Skeletal muscle tissue (tissue), 4 donors: ENCODE data around the gene RC3H1. TPM values are rescaled to one million over a fixed set of nuclear protein-coding genes. Genes with fewer than 3 reads are reported as not detected.
"Not testable (repeated sequence)": the region's sequence is repeated elsewhere in the genome, so short reads cannot be mapped to it uniquely, and the experiment has no call there.

Experiments used
- H3K27ac ChIP-seq: one replicate; pipeline ENCODE4 v1.7.0; 2013; ENCODE audit warnings: mild to moderate bottlenecking, low read depth, low read length, inconsistent platforms
- H3K27me3 ChIP-seq, 3 donors: one replicate each; pipeline ENCODE4 v1.7.0; 2013; ENCODE audit warnings: low read length in 3 of 3; ENCODE audit not compliant: control insufficient read depth in 3 of 3, insufficient read depth in 3 of 3
- H3K36me3 ChIP-seq, 3 donors: one replicate each; pipeline ENCODE4 v1.7.0; 2013; ENCODE audit warnings: low read length in 3 of 3; ENCODE audit not compliant: control insufficient read depth in 3 of 3, insufficient read depth in 3 of 3
- H3K4me1 ChIP-seq, 3 donors: one replicate each; pipeline ENCODE4 v1.7.0; 2013; ENCODE audit warnings: low read length in 3 of 3, mild to moderate bottlenecking in 3 of 3; ENCODE audit not compliant: control insufficient read depth in 3 of 3, insufficient read depth in 3 of 3
- H3K4me3 ChIP-seq, 3 donors: one replicate each; pipeline ENCODE4 v1.7.0; 2013; ENCODE audit warnings: low read length in 3 of 3
- H3K9ac ChIP-seq, 3 donors: one replicate each; pipeline ENCODE4 v1.7.0; 2013; ENCODE audit warnings: low read length in 3 of 3, mild to moderate bottlenecking in 3 of 3, moderate library complexity in 2 of 3, low read depth in 1 of 3
- H3K9me3 ChIP-seq, 3 donors: one replicate each; pipeline ENCODE4 v1.7.0; 2013; ENCODE audit warnings: low read length in 3 of 3; ENCODE audit not compliant: control insufficient read depth in 3 of 3
- total RNA-seq: library from RNA; depleted of rRNA; stranded (reverse); fragments of >200 nt; gene quantifications from one replicate; pipeline ENCODE4 v1.2.3, GENCODE V29; 2014
- donor health status: Osteomylitis.

The RC3H1 gene
- total RNA-seq, 1 donor from 2014 or later, result 19.8 TPM

GRCh38 chr1:174005032-174005431 lies 17.1 kb downstream of the RC3H1 start:
- Histone ChIP-seq H3K9ac (no peak overlapping the region), H3K9me3 (no peaks in the 10 kb centered on the region), H3K4me1 (peaks cover 4 to 17% (median 6%) of the 10 kb centered on the region in 3 donors), H3K36me3 (no peaks in the 10 kb centered on the region), H3K4me3 (no peak overlapping the region), H3K27ac (no peak overlapping the region), H3K27me3 (no peaks in the 10 kb centered on the region)

- Histone ChIP-seq H3K27ac (no peak overlapping the region), H3K27me3 (no peaks in the 10 kb centered on the region), H3K36me3 (no peaks in the 10 kb centered on the region), H3K9ac (no peak overlapping the region), H3K4me1 (peaks cover 4 to 17% (median 6%) of the 10 kb centered on the region in 3 donors), H3K4me3 (no peak overlapping the region), H3K9me3 (no peaks in the 10 kb centered on the region)
These were observed 18.3 kb downstream of the RC3H1 start for GRCh38 chr1:174003867-174004266.

DNA sequence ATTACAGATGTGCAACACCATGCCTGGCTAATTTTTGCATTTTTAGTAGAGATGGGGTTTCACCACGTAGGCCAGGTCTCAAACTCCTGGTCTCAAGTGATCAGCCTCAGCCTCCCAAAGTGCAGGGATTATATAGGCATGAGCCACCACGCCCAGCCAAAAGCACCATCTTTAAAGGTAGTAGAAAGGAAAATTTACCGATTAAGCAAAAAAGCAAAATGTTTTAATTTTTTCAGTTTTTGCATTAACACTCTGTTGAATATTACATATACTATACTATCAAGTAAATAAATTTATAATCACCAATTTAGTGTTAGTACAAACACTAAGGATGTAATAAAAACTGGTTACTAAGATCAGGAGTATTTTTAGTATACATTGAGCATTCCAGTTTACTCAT lies 20.6 kb downstream of the RC3H1 start:
- Histone ChIP-seq H3K36me3 (peaks cover 0 to 1% (median 0%) of the 10 kb centered on the region in 3 donors), H3K4me3 (no peak overlapping the region), H3K27me3 (no peaks in the 10 kb centered on the region), H3K9me3 (no peaks in the 10 kb centered on the region), H3K4me1 (peaks cover 4 to 17% (median 6%) of the 10 kb centered on the region in 3 donors), H3K27ac (no peak overlapping the region), H3K9ac (no peak overlapping the region)

- no peaks in the 10 kb centered on the region for H3K9me3 ChIP-seq
- no peak overlapping the region for H3K9ac ChIP-seq
- peaks cover 0 to 11% (median under 1%) of the 10 kb centered on the region in 3 donors for H3K4me1 ChIP-seq
- H3K27ac ChIP-seq, result no peak overlapping the region
- H3K4me3 ChIP-seq, result no peak overlapping the region
- H3K36me3 ChIP-seq, result peaks cover 0 to 4% (median 0%) of the 10 kb centered on the region in 3 donors
- H3K27me3 ChIP-seq, result no peaks in the 10 kb centered on the region
These were observed 21.8 kb downstream of the RC3H1 start for GRCh38 chr1:174000371-174000770.

- H3K27me3 ChIP-seq, result no peaks in the 10 kb centered on the region
- H3K36me3 ChIP-seq, result peaks cover under 1 to 4% (median 1%) of the 10 kb centered on the region in 3 donors
- H3K9ac ChIP-seq, result no peak overlapping the region
- no peaks in the 10 kb centered on the region for H3K9me3 ChIP-seq
- H3K27ac ChIP-seq, result no peak overlapping the region
- H3K4me3 ChIP-seq, result no peak overlapping the region
- H3K4me1 ChIP-seq, result peaks cover 0 to 4% (median 0%) of the 10 kb centered on the region in 3 donors
These were observed 24.4 kb downstream of the RC3H1 start for GRCh38 chr1:173997791-173998190.

DNA sequence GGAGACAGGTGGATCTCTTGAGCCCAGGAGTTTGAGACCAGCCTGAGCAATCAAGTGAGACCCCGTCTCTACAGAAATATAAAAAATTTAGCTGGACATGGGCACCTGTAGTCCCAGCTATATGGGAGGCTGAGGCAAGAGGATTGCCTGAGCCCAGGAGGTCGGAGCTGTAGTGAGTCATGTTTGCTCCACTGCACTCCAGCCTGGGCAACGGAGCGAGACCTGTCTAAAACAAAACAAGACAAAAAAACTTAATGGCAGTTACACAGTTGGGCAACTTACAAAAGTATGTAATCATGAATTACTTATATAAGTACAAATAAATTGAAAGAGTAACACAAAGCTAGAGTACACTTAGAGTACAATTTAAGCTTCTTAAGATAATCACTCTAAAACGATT lies 25.2 kb downstream of the RC3H1 start:
- Histone ChIP-seq H3K4me3 (no peak overlapping the region), H3K4me1 (peaks cover 0 to 4% (median 0%) of the 10 kb centered on the region in 3 donors), H3K9ac (no peak overlapping the region), H3K27me3 (no peaks in the 10 kb centered on the region), H3K9me3 (no peaks in the 10 kb centered on the region), H3K36me3 (peaks cover 5 to 7% (median 7%) of the 10 kb centered on the region in 3 donors), H3K27ac (no peak overlapping the region)

DNA sequence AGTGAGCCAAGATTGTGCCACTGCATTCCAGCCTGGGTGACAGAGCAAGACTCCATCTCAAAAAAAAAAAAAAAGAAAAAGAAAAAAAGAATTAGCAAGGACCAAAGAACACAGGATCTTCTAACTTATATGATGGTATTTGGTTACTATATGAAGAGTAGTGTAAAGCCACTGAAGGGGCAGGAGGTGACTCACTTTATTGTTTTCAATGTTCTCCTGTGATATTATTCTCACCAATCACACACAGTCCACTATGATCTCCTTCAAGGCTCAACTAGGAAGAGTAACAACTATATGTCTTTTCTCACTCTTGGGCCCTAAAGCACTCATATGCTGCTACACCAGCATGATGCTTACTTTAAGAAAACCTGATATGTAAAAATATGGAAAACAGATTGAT lies 26.7 kb downstream of the RC3H1 start:
- Histone ChIP-seq H3K27me3 (no peaks in the 10 kb centered on the region), H3K9ac (no peak overlapping the region), H3K27ac (no peak overlapping the region), H3K4me3 (no peak overlapping the region), H3K4me1 (no peaks in the 10 kb centered on the region), H3K36me3 (peaks cover 7 to 18% (median 15%) of the 10 kb centered on the region in 3 donors), H3K9me3 (no peaks in the 10 kb centered on the region)

DNA sequence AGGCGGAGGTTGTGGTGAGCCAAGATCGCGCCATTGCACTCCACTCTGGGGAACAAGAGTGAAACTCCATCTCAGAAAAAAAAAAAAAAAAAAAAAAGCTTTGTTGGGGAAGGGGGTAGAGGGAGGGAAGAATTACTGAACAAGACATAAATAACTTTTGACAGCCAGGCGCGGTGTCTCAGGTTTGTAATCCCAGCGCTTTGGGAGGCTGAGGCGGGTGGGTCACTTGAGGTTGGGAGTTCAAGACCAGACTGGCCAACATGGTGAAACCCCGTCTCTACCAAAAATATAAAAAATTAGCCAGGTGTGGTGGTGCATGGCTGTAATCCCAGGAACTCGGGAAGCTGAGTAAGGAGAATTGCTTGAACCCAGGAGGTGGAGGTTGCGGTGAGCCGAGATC lies 28.2 kb downstream of the RC3H1 start:
- not testable (repeated sequence) for H3K27ac ChIP-seq, H3K9ac ChIP-seq, H3K4me1 ChIP-seq, H3K9me3 ChIP-seq, H3K27me3 ChIP-seq, H3K4me3 ChIP-seq
- H3K36me3 ChIP-seq, result peaks cover 9 to 22% (median 19%) of the 10 kb centered on the region in 3 donors

DNA sequence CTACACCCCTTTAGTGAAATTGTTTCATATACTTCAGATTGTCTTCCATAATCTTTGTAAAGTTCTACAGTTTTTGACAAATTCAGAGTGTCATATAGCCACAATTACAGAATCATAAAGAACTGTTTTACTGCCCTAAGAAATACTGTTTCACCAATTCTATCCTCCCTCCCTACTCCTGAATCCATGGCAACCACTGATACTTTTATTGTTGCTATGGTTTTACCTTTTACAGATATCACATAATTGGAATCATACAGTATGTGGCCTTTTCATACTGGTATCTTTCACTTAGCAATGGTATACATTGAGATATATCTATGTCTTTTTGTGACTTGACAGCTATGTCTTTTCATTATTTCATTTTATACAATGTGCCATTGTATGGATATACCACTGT lies 34.1 kb downstream of the RC3H1 start:
- Histone ChIP-seq H3K4me3 (no peak overlapping the region), H3K4me1 (no peaks in the 10 kb centered on the region), H3K27ac (no peak overlapping the region), H3K27me3 (no peaks in the 10 kb centered on the region), H3K9me3 (no peaks in the 10 kb centered on the region), H3K9ac (no peak overlapping the region), H3K36me3 (peaks cover 17 to 45% (median 33%) of the 10 kb centered on the region in 3 donors)

DNA sequence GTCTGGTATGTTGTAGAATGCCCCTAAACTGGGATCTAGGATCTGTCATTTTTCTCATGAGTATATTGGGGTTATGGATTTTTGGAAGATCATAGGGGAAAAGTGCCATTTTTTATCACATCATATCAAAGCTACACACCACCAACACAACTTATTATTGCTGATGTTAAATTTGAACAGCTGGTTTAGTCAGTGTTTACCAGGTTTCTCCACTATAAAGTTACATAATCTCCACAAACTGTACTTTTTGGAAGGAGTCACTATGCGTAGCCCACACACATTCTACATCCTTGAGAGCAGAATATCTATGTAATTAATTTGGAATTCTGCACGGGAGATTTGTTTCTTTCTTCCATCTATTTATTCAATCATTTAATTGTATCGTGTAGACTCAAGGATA lies 35.2 kb downstream of the RC3H1 start:
- H3K4me1 ChIP-seq, result no peaks in the 10 kb centered on the region
- no peak overlapping the region for H3K4me3 ChIP-seq
- no peaks in the 10 kb centered on the region for H3K9me3 ChIP-seq
- H3K36me3 ChIP-seq, result peaks cover 13 to 45% (median 38%) of the 10 kb centered on the region in 3 donors
- no peak overlapping the region for H3K9ac ChIP-seq
- H3K27ac ChIP-seq, result no peak overlapping the region
- H3K27me3 ChIP-seq, result no peaks in the 10 kb centered on the region
